Erythroblast (primary cell): Measurements from ENCODE around the gene EIF4E1B.

ENCODE experiments used
- GATA1 ChIP-seq: IDR thresholded peaks from 2 replicates; pipeline ENCODE4 v1.6.1; 2011; ENCODE audit warnings: low read depth, mild to moderate bottlenecking, control low read depth, low read length, moderate library complexity
- POLR2A ChIP-seq: IDR thresholded peaks from 2 replicates; pipeline ENCODE4 v1.6.1; 2011; ENCODE audit warnings: mild to moderate bottlenecking, low read length

DNA sequence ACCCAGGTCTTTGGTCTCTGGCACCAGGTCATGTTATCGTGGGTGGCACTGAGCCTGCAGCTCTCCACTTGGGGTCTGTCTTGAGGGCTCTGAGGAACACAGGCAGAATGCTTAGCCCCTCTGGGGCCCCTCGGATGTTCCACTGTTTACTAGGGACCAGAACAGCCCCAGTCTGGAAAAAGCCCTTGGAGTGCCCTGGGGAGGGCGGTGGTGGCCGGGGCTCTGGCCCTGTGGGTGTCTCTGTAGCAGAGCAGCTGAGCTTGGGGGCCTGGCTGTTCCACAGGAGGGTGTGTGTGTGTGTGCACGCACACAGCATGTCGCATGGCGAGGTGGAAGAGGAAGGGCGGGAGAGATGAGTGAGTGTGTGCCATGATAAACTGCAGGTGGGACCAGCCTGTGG lies 35.9 kb upstream of the EIF4E1B start:
- TF ChIP-seq POLR2A, result no peak
- no peak for TF ChIP-seq GATA1
